BE2C (cell line): ENCODE results near the gene TDRD12.

Source experiments
- DNase-seq: peaks from one replicate; pipeline ENCODE4 v3.0.0-alpha.2; 2020
- H3K27me3 ChIP-seq: fragments of 250-450 bp; sonication (Bioruptor Pico); 2 replicates; pipeline ENCODE4 v1.5.1; 2020; ENCODE audit warnings: mild to moderate bottlenecking
- H3K36me3 ChIP-seq: fragments of 250-450 bp; sonication (Bioruptor Pico); 2 replicates; pipeline ENCODE4 v1.5.1; 2020; ENCODE audit warnings: mild to moderate bottlenecking
- H3K4me1 ChIP-seq: fragments of 250-450 bp; sonication (Bioruptor Pico); 2 replicates; pipeline ENCODE4 v1.5.1; 2020
- H3K4me3 ChIP-seq: 2 replicates; pipeline ENCODE4 v1.5.1; 2011; ENCODE audit warnings: low read depth, low read length
- H3K9me3 ChIP-seq: fragments of 250-450 bp; sonication (Bioruptor Pico); 2 replicates; pipeline ENCODE4 v1.5.1; 2020
- TF ChIP-seq, protein P1 (sequence below): IDR thresholded peaks from 2 replicates; pipeline ENCODE4 v1.5.1; 2012; ENCODE audit warnings: mild to moderate bottlenecking, low read depth, low read length

The TDRD12 gene

DNA sequence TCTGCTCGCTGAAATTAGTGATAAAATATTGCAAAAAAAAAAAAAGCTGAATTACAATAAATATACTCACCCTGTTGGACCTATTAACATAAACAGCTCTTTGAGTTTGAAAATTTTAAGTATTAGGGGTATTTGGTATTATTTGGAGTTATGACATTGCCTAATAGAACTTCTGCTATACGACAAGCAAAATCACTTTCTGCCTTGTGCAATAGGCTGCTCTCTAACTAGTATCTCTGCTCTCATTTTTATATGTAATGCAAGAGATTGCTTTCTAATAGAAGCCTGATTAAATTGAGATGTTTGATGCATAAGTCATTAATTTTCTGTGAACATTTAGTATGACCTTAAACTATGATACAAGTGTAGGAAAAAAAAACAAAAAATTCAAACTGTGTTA is 38.6 kb upstream of the TDRD12 start:
- Histone ChIP-seq H3K4me1 (no peaks in the 10 kb centered on the region), H3K36me3 (no peaks in the 10 kb centered on the region), H3K9me3 (no peaks in the 10 kb centered on the region; the same call in 1 of the 2 replicates), H3K27me3 (peaks cover 18% of the 10 kb centered on the region), H3K4me3 (no peak overlapping the region)
- TF ChIP-seq, protein P1, sequence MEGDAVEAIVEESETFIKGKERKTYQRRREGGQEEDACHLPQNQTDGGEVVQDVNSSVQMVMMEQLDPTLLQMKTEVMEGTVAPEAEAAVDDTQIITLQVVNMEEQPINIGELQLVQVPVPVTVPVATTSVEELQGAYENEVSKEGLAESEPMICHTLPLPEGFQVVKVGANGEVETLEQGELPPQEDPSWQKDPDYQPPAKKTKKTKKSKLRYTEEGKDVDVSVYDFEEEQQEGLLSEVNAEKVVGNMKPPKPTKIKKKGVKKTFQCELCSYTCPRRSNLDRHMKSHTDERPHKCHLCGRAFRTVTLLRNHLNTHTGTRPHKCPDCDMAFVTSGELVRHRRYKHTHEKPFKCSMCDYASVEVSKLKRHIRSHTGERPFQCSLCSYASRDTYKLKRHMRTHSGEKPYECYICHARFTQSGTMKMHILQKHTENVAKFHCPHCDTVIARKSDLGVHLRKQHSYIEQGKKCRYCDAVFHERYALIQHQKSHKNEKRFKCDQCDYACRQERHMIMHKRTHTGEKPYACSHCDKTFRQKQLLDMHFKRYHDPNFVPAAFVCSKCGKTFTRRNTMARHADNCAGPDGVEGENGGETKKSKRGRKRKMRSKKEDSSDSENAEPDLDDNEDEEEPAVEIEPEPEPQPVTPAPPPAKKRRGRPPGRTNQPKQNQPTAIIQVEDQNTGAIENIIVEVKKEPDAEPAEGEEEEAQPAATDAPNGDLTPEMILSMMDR, result no peak
- no peak for DNase-seq

DNA sequence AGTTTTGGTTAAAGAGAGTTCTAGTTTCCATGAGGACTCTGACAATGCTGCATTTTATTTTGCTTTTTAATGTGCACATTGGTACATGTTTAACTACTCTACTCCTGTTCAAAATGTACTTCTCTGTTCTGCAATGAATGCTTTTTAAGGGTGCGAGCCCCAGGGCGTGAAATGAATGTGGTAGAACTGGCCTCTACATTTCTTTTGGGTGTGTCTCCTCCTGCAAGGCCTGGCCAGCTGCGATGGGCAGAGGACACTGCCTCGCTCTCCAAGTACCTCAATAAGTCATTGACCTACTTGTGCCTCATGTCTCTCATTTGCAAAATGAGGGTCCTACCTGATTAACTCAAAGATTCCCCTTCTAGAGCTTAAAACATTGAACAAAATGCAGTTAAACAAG is 37.2 kb upstream of the TDRD12 start:
- Histone ChIP-seq H3K4me3 (no peak overlapping the region), H3K27me3 (peaks cover 5% of the 10 kb centered on the region), H3K4me1 (no peaks in the 10 kb centered on the region), H3K36me3 (no peaks in the 10 kb centered on the region), H3K9me3 (no peaks in the 10 kb centered on the region)
- TF ChIP-seq, protein P1, result no peak
- no peak for DNase-seq

DNA sequence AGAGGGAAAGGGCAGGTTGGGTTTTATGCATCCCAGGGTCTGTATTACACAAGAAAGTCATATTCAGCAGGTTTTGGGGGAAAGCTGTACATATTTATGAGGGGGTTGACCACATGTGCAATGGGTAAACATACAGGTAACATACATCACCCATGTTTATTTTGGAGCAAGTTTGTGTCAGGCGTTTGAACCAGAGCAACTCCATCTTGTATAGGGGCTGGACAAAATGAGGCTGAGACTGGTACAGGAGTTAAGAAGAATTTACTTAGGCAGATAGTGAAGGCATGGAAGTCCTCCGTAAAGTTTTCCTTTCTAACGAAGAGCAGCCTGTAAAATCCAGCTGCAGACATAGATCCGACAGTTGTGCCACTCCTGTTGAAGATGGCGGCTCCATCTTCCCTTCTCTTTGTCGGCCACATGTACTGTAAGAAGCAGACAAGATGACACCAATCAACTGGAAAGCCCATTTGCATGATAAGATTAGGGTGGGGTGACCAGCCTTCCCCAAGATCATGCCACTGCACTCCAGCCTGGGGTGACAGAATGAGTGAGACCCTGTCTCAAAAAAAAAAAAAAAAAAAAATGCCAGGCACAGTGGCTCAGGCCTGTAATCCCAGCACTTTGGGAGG is 32.6 kb upstream of the TDRD12 start:
- no peak for DNase-seq
- Histone ChIP-seq H3K4me1 (0 out of 2 replicates have a peak, but pooled peaks cover 3% of the 10 kb centered on the region), H3K27me3 (no peaks in the 10 kb centered on the region), H3K36me3 (no peaks in the 10 kb centered on the region), H3K4me3 (no peak overlapping the region), H3K9me3 (no peaks in the 10 kb centered on the region)
- TF ChIP-seq, protein P1, result no peak

DNA sequence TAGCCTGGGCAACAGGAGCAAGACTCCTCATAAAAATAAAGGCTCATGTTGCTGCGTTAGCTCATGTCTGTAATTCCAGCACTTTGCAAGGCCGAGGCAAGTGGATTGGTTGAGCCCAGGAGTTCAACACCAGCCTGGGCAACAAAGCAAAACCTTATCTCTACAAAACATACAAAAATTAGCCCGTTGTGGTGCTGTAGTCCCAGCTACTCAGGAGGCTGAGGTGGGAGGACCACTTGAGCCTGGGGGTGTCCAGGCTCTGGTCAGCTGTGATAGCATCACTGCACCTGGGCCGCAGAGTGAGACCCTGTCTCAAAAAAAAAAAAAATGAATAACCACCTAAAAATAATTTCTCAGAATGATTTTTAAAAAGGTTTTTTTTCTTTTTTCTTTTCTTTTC is 31.9 kb upstream of the TDRD12 start:
- Histone ChIP-seq H3K27me3 (no peaks in the 10 kb centered on the region), H3K9me3 (no peaks in the 10 kb centered on the region), H3K4me3 (no peak overlapping the region), H3K36me3 (no peaks in the 10 kb centered on the region), H3K4me1 (0 out of 2 replicates have a peak, but pooled peaks cover 3% of the 10 kb centered on the region)
- no peak for DNase-seq
- TF ChIP-seq, protein P1, result no peak

DNA sequence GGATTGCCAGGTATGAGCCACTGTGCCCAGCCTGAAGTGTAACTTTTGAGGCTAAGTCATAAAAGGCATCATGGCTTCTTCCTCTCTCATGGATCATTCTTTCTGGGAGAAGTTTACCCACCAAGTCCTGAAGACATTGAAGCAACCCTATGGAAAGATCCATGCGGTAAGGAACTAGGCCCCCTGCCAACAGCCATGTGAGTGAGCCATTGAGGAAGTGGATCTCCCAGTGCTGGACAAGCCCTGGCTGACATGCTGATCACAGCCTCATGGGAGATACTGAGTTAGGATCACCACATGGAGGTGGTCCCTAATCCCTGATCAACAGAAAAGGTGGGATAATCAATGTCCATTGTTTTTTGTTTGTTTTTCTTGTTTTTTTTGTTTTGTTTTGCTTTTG is 31.3 kb upstream of the TDRD12 start:
- H3K27me3 ChIP-seq, result no peaks in the 10 kb centered on the region
- peaks cover 2% of the 10 kb centered on the region for H3K9me3 ChIP-seq
- TF ChIP-seq, protein P1, result no peak
- H3K4me1 ChIP-seq, result 0 out of 2 replicates have a peak, but pooled peaks cover 3% of the 10 kb centered on the region
- peaks cover 1% of the 10 kb centered on the region; the same call in 1 of the 2 replicates for H3K36me3 ChIP-seq
- no peak for DNase-seq
- H3K4me3 ChIP-seq, result no peak overlapping the region

DNA sequence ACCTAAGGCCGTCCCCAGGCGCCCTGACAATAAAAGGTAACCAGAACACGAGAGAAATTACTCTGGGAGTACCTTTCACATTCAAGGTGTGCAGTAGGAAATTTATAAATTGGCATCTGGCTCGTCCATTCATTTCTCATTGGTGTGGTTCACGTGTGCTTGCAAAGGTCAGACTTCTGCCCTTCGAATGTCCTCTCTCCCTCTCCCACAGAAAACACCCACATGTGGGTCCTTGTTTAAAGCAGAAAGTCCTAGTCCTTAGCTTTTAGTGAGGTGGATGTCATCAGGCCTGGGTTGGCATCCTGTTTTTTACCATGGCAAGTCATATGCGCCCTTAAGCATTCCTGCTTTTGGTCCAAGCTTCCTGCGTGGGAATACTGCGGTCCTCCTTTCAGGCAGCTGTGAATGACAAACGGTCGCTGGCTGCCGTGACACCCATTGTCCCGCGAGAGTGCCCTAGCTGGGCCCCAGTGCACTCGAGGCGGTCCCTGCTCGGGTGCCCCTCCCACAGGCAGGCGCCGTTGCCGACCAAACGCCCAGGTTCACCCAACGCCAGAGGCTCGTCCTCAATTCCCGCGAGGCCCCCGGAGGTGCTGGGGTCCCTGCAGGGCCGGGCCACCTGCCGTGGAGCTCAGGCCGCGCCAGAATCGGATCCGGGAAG is 28.1 kb upstream of the TDRD12 start, which contains the start of gene NUDT19:
Gene NUDT19, plus strand, starts transcription at position 531 of the 661 bp plus-strand sequence. CDS start 140 bp downstream, outside the sequence.
- Histone ChIP-seq H3K4me1 (0 out of 2 replicates have a peak, but pooled peaks cover 3% of the 10 kb centered on the region), H3K4me3 (peak within 1 kb of the TSS; percentile 61), H3K27me3 (no peaks in the 10 kb centered on the region), H3K36me3 (peaks cover 4% of the 10 kb centered on the region; the same call in 1 of the 2 replicates), H3K9me3 (peaks cover 5% of the 10 kb centered on the region)
- TF ChIP-seq, protein P1, result no peak
- DNase-seq, result peak; percentile 87
